ENCODE data around the gene TYW1B. TPM values are rescaled to one million over a fixed set of nuclear protein-coding genes. Genes with fewer than 3 reads are reported as not detected.
"Not testable (repeated sequence)": the region's sequence is repeated elsewhere in the genome, so short reads cannot be mapped to it uniquely, and the experiment has no call there.

TYW1B gene
- total RNA-seq, 1 donor from 2014 or later: 6.9 TPM

GRCh38 chr7:72760602-72761001 lies 67.4 kb downstream of the TYW1B start:
- TF ChIP-seq POLR2AphosphoS5 (IDR thresholded peaks at IDR 0.05; ENCODE audit: insufficient read depth in 1 of 2, low read depth in 1 of 2) (no peak), CTCF (IDR thresholded peaks at IDR 0.05) (no peak), POLR2A (IDR thresholded peaks at IDR 0.05) (no peak)
- no peaks in the 10 kb centered on the region for H3K27me3 ChIP-seq
- H3K4me1 ChIP-seq: no peaks in the 10 kb centered on the region
- intact Hi-C loops (cut with DNase I): no loop called here
- no peak for DNase-seq (ENCODE audit: extremely low spot score in 2 of 2)
- H3K9me3 ChIP-seq: peaks cover 6% of the 10 kb centered on the region
- no peak overlapping the region for H3K4me3 ChIP-seq
- no peak overlapping the region for H3K27ac ChIP-seq
- no peaks in the 10 kb centered on the region for H3K36me3 ChIP-seq

GRCh38 chr7:72754312-72754711 lies 73.7 kb downstream of the TYW1B start:
- DNase-seq (ENCODE audit: extremely low spot score in 2 of 2): no peak
- TF ChIP-seq POLR2A (IDR thresholded peaks at IDR 0.05) (no peak), POLR2AphosphoS5 (IDR thresholded peaks at IDR 0.05; ENCODE audit: insufficient read depth in 1 of 2, low read depth in 1 of 2) (no peak), CTCF (IDR thresholded peaks at IDR 0.05) (no peak)
- intact Hi-C loops (cut with DNase I): no loop called here
- Histone ChIP-seq H3K27ac (no peak overlapping the region), H3K27me3 (no peaks in the 10 kb centered on the region), H3K9me3 (no peaks in the 10 kb centered on the region), H3K36me3 (no peaks in the 10 kb centered on the region), H3K4me1 (no peaks in the 10 kb centered on the region), H3K4me3 (no peak overlapping the region)

GRCh38 chr7:72753781-72754180 lies 74.2 kb downstream of the TYW1B start:
- H3K4me3 ChIP-seq: no peak overlapping the region
- H3K36me3 ChIP-seq: no peaks in the 10 kb centered on the region
- no peak for DNase-seq (ENCODE audit: extremely low spot score in 2 of 2)
- no peak for TF ChIP-seq POLR2A (IDR thresholded peaks at IDR 0.05)
- no peak for TF ChIP-seq POLR2AphosphoS5 (IDR thresholded peaks at IDR 0.05; ENCODE audit: insufficient read depth in 1 of 2, low read depth in 1 of 2)
- no peak for TF ChIP-seq CTCF (IDR thresholded peaks at IDR 0.05)
- H3K4me1 ChIP-seq: no peaks in the 10 kb centered on the region
- no peaks in the 10 kb centered on the region for H3K27me3 ChIP-seq
- no peak overlapping the region for H3K27ac ChIP-seq
- intact Hi-C loops (cut with DNase I): no loop called here
- H3K9me3 ChIP-seq: no peaks in the 10 kb centered on the region

GRCh38 chr7:72753229-72753628 lies 74.8 kb downstream of the TYW1B start:
- H3K4me3 ChIP-seq; H3K27me3 ChIP-seq; H3K4me1 ChIP-seq; intact Hi-C loops (cut with DNase I); H3K9me3 ChIP-seq; H3K36me3 ChIP-seq; H3K27ac ChIP-seq; DNase-seq (ENCODE audit: extremely low spot score in 2 of 2): not testable (repeated sequence)

GRCh38 chr7:72751978-72752377 lies 76.0 kb downstream of the TYW1B start:
- Histone ChIP-seq H3K27ac (no peak overlapping the region), H3K4me3 (no peak overlapping the region), H3K9me3 (no peaks in the 10 kb centered on the region), H3K4me1 (no peaks in the 10 kb centered on the region), H3K36me3 (no peaks in the 10 kb centered on the region), H3K27me3 (no peaks in the 10 kb centered on the region)
- TF ChIP-seq CTCF (IDR thresholded peaks at IDR 0.05) (no peak), POLR2AphosphoS5 (IDR thresholded peaks at IDR 0.05; ENCODE audit: insufficient read depth in 1 of 2, low read depth in 1 of 2) (no peak), POLR2A (IDR thresholded peaks at IDR 0.05) (no peak)
- DNase-seq (ENCODE audit: extremely low spot score in 2 of 2): no peak
- intact Hi-C loops (cut with DNase I): no loop called here

- Histone ChIP-seq H3K27me3 (no peaks in the 10 kb centered on the region), H3K9me3 (no peaks in the 10 kb centered on the region), H3K4me1 (no peaks in the 10 kb centered on the region), H3K4me3 (no peak overlapping the region), H3K36me3 (no peaks in the 10 kb centered on the region), H3K27ac (no peak overlapping the region)
- intact Hi-C loops (cut with DNase I): no loop called here
- TF ChIP-seq POLR2A (IDR thresholded peaks at IDR 0.05) (no peak), CTCF (IDR thresholded peaks at IDR 0.05) (no peak), POLR2AphosphoS5 (IDR thresholded peaks at IDR 0.05; ENCODE audit: insufficient read depth in 1 of 2, low read depth in 1 of 2) (no peak)
- DNase-seq (ENCODE audit: extremely low spot score in 2 of 2): no peak
These were observed 76.6 kb downstream of the TYW1B start for GRCh38 chr7:72751378-72751777.

- H3K27me3 ChIP-seq; H3K9me3 ChIP-seq; H3K36me3 ChIP-seq; H3K4me3 ChIP-seq; H3K4me1 ChIP-seq; DNase-seq (ENCODE audit: extremely low spot score in 2 of 2); intact Hi-C loops (cut with DNase I); H3K27ac ChIP-seq: not testable (repeated sequence)
These were observed 79.4 kb downstream of the TYW1B start for GRCh38 chr7:72748649-72749048.

GRCh38 chr7:72744244-72744926 lies 83.6 kb downstream of the TYW1B start:
- Histone ChIP-seq H3K27ac (peak overlapping the region; percentile 27), H3K4me3 (peak overlapping the region; percentile 13 to 40)
- H3K27me3 ChIP-seq; H3K9me3 ChIP-seq; H3K36me3 ChIP-seq; DNase-seq (ENCODE audit: extremely low spot score in 2 of 2); intact Hi-C loops (cut with DNase I); H3K4me1 ChIP-seq: not testable (repeated sequence)

Measured in vagina (tissue), 2 donors.